ENCODE measurements around the gene OTOS.

The OTOS gene

GRCh38 chr2:240127911-240128607 lies 12.4 kb downstream of the OTOS start:
- no peak for TF ChIP-seq JUND (IDR thresholded peaks at IDR 0.05; ENCODE audit: low read depth)
- in situ Hi-C loops (cut with HindIII; ENCODE audit: low pct_unique_long_range_greater_than_20kb, low sequenced_read_pairs): no loop called here
- DNase-seq (ENCODE audit: low read depth in 1 of 2, low spot score in 1 of 2): no peak

GRCh38 chr2:240127191-240127750 lies 13.2 kb downstream of the OTOS start:
- no peak for DNase-seq (ENCODE audit: low read depth in 1 of 2, low spot score in 1 of 2)
- TF ChIP-seq JUND (IDR thresholded peaks at IDR 0.05; ENCODE audit: low read depth): no peak
- in situ Hi-C loops (cut with HindIII; ENCODE audit: low pct_unique_long_range_greater_than_20kb, low sequenced_read_pairs): no loop called here

GRCh38 chr2:240126731-240127130 lies 13.7 kb downstream of the OTOS start:
- DNase-seq (ENCODE audit: low read depth in 1 of 2, low spot score in 1 of 2): no peak
- in situ Hi-C loops (cut with HindIII; ENCODE audit: low pct_unique_long_range_greater_than_20kb, low sequenced_read_pairs): no loop called here
- no peak for TF ChIP-seq JUND (IDR thresholded peaks at IDR 0.05; ENCODE audit: low read depth)

GRCh38 chr2:240125742-240126141 lies 14.7 kb downstream of the OTOS start:
- no peak for TF ChIP-seq JUND (IDR thresholded peaks at IDR 0.05; ENCODE audit: low read depth)
- in situ Hi-C loops (cut with HindIII; ENCODE audit: low pct_unique_long_range_greater_than_20kb, low sequenced_read_pairs): no loop called here
- DNase-seq (ENCODE audit: low read depth in 1 of 2, low spot score in 1 of 2): no peak

GRCh38 chr2:240124651-240125030 lies 15.8 kb downstream of the OTOS start:
- no peak for TF ChIP-seq JUND (IDR thresholded peaks at IDR 0.05; ENCODE audit: low read depth)
- DNase-seq (ENCODE audit: low read depth in 1 of 2, low spot score in 1 of 2): no peak
- in situ Hi-C loops (cut with HindIII; ENCODE audit: low pct_unique_long_range_greater_than_20kb, low sequenced_read_pairs): no loop called here

- no peak for TF ChIP-seq JUND (IDR thresholded peaks at IDR 0.05; ENCODE audit: low read depth)
- in situ Hi-C loops (cut with HindIII; ENCODE audit: low pct_unique_long_range_greater_than_20kb, low sequenced_read_pairs): no loop called here
- no peak for DNase-seq (ENCODE audit: low read depth in 1 of 2, low spot score in 1 of 2)
Observed at GRCh38 chr2:240123821-240124650, 16.4 kb downstream of the OTOS start.

GRCh38 chr2:240121675-240122074 lies 18.8 kb downstream of the OTOS start:
- TF ChIP-seq JUND (IDR thresholded peaks at IDR 0.05; ENCODE audit: low read depth): no peak
- DNase-seq (ENCODE audit: low read depth in 1 of 2, low spot score in 1 of 2): no peak
- in situ Hi-C loops (cut with HindIII; ENCODE audit: low pct_unique_long_range_greater_than_20kb, low sequenced_read_pairs): no loop called here

- in situ Hi-C loops (cut with HindIII; ENCODE audit: low pct_unique_long_range_greater_than_20kb, low sequenced_read_pairs): no loop called here
- DNase-seq (ENCODE audit: low read depth in 1 of 2, low spot score in 1 of 2): no peak
- TF ChIP-seq JUND (IDR thresholded peaks at IDR 0.05; ENCODE audit: low read depth): no peak
Observed at GRCh38 chr2:240121190-240121589, 19.3 kb downstream of the OTOS start.

- no peak for DNase-seq (ENCODE audit: low read depth in 1 of 2, low spot score in 1 of 2)
- TF ChIP-seq JUND (IDR thresholded peaks at IDR 0.05; ENCODE audit: low read depth): no peak
- in situ Hi-C loops (cut with HindIII; ENCODE audit: low pct_unique_long_range_greater_than_20kb, low sequenced_read_pairs): no loop called here
Observed at GRCh38 chr2:240114233-240114632, 26.2 kb downstream of the OTOS start.

- in situ Hi-C loops (cut with HindIII; ENCODE audit: low pct_unique_long_range_greater_than_20kb, low sequenced_read_pairs): no loop called here
- no peak for DNase-seq (ENCODE audit: low read depth in 1 of 2, low spot score in 1 of 2)
Observed at GRCh38 chr2:240112914-240113690, 27.4 kb downstream of the OTOS start.

GRCh38 chr2:240111253-240111652 lies 29.2 kb downstream of the OTOS start:
- DNase-seq (ENCODE audit: low read depth in 1 of 2, low spot score in 1 of 2): no peak
- in situ Hi-C loops (cut with HindIII; ENCODE audit: low pct_unique_long_range_greater_than_20kb, low sequenced_read_pairs): no loop called here
- no peak for TF ChIP-seq JUND (IDR thresholded peaks at IDR 0.05; ENCODE audit: low read depth)

More at GRCh38 chr2:240112914-240113690, 27.4 kb downstream of the OTOS start:
- no peak for TF ChIP-seq JUND (IDR thresholded peaks at IDR 0.05; ENCODE audit: low read depth)

GRCh38 chr2:240109386-240109785 lies 31.1 kb downstream of the OTOS start:
- in situ Hi-C loops (cut with HindIII; ENCODE audit: low pct_unique_long_range_greater_than_20kb, low sequenced_read_pairs): no loop called here
- DNase-seq (ENCODE audit: low read depth in 1 of 2, low spot score in 1 of 2): no peak

More at GRCh38 chr2:240109386-240109785, 31.1 kb downstream of the OTOS start:
- no peak for TF ChIP-seq JUND (IDR thresholded peaks at IDR 0.05; ENCODE audit: low read depth)
